K562 (cell line): Measurements from ENCODE around the gene TOMM40L. TPM values are rescaled to one million over a fixed set of nuclear protein-coding genes. Genes with fewer than 3 reads are reported as not detected.

Experiments used
- ATAC-seq: fragments of 200-7000 bp; cut with Tn5 transposase; 3 replicates; pipeline ENCODE4 v1.9.1; 2020; ENCODE audit warnings: moderate library complexity
- BruUV-seq: library from RNA; stranded (reverse); fragments of 400-500 nt; replicated peaks from 2 replicates; lab custom pipeline; 2021; lab: Mats Ljungman, UMichigan
- CTCF ChIA-PET: fragments of 300-600 bp; formaldehyde crosslinking; extraction: SDS; loops from one replicate; lab custom pipeline; 2021; ENCODE audit warnings: low intra/inter-chr PET ratio; lab: Yijun Ruan, JAX
- POLR2A ChIA-PET: fragments of 300-600, 350-650 bp; sonication (Branson Sonifier 250); formaldehyde crosslinking; extraction: SDS; loops from one replicate; lab custom pipeline; 2021; ENCODE audit warnings: antibody characterized with exemption, inconsistent platforms; lab: Yijun Ruan, JAX
- DNase-seq, 4 experiments: peaks; one replicate each; pipeline versions ENCODE4 v3.0.0 to v3.0.0-alpha.2; 2011 to 2018; ENCODE audit warnings: low spot score in 3 of 4, mixed read lengths in 3 of 4; ENCODE audit errors: extremely low read depth in 1 of 4
- FAIRE-seq: peaks from 2 replicates; lab custom pipeline; 2011; peaks lifted over from hg19 to GRCh38; lab: Jason Lieb, UNC
- H2AFZ ChIP-seq: 2 replicates; pipeline ENCODE4 v1.6.0; 2011; ENCODE audit warnings: low read depth, low read length, control low read depth, inconsistent platforms
- H3K27ac ChIP-seq: fragments of 200-600 bp; 3 replicates; pipeline ENCODE4 v1.8.0; 2011; ENCODE audit warnings: low read depth, mild to moderate bottlenecking, control low read depth, inconsistent platforms, low read length, moderate library complexity, mixed read lengths; ENCODE audit errors: extremely low read depth
- H3K27me3 ChIP-seq, 2 experiments: fragments of 300-600 bp in 1 of 2; 2 replicates in 1 of 2; 3 replicates in 1 of 2; pipeline versions ENCODE4 v1.6.0 to v1.8.0; 2011; ENCODE audit warnings: inconsistent platforms in 2 of 2, low read length in 2 of 2, mild to moderate bottlenecking in 1 of 2, mixed read lengths in 1 of 2, moderate library complexity in 1 of 2; ENCODE audit not compliant: control insufficient read depth in 2 of 2, insufficient read depth in 2 of 2
- H3K36me3 ChIP-seq: fragments of 300-600 bp; 3 replicates; pipeline ENCODE4 v1.8.0; 2011; ENCODE audit warnings: mild to moderate bottlenecking, low read length, inconsistent platforms; ENCODE audit not compliant: control insufficient read depth, insufficient read depth
- H3K4me1 ChIP-seq, 2 experiments: fragments of 200-600 bp in 1 of 2; replicated peaks in 1 of 2; 2 replicates in 1 of 2; 3 replicates in 1 of 2; pipeline versions ENCODE4 v1.5.1 to v1.8.0; 2011; ENCODE audit warnings: inconsistent platforms in 2 of 2, low read length in 2 of 2, mild to moderate bottlenecking in 1 of 2, mixed read lengths in 1 of 2, moderate library complexity in 1 of 2; ENCODE audit not compliant: control insufficient read depth in 2 of 2, insufficient read depth in 2 of 2
- H3K4me2 ChIP-seq: 2 replicates; pipeline ENCODE4 v1.6.1; 2011; ENCODE audit warnings: low read length, control low read depth, inconsistent platforms, mixed read lengths; ENCODE audit not compliant: insufficient read depth
- H3K4me3 ChIP-seq: fragments of 200-600 bp; sonication (generic), shearing (Covaris generic); 2 replicates; pipeline ENCODE4 v1.5.1; 2016; ENCODE audit warnings: control low read depth, inconsistent platforms
- H3K79me2 ChIP-seq: fragments of 200-600 bp; 3 replicates; pipeline ENCODE4 v1.8.0; 2011; ENCODE audit warnings: low read length, inconsistent platforms; ENCODE audit not compliant: control insufficient read depth, insufficient read depth
- H3K9ac ChIP-seq, 2 experiments: 2 replicates each; pipeline versions ENCODE4 v1.6.0 to v1.6.1; 2011; ENCODE audit warnings: low read depth in 2 of 2, low read length in 2 of 2, control low read depth in 1 of 2, inconsistent platforms in 1 of 2, mild to moderate bottlenecking in 1 of 2, mixed read lengths in 1 of 2; ENCODE audit not compliant: insufficient read depth in 1 of 2
- H3K9me1 ChIP-seq: one replicate; pipeline ENCODE4 v1.6.0; 2011; ENCODE audit warnings: inconsistent platforms, mild to moderate bottlenecking, low read length, moderate library complexity; ENCODE audit not compliant: control insufficient read depth, insufficient read depth
- H3K9me3 ChIP-seq: replicated peaks from 2 replicates; pipeline ENCODE4 v1.5.1; 2011; ENCODE audit warnings: low read depth, low read length, inconsistent platforms; ENCODE audit not compliant: control insufficient read depth, insufficient read depth
- H4K20me1 ChIP-seq: replicated peaks from 2 replicates; pipeline ENCODE4 v1.6.1; 2011; ENCODE audit warnings: low read length, inconsistent platforms, mixed read lengths; ENCODE audit not compliant: control insufficient read depth, insufficient read depth
- CEBPG ChIP-seq, 3 experiments: fragments of 200-800 bp in 1 of 3; sonication (Bioruptor generic) in 1 of 3; sonication (generic) in 1 of 3; formaldehyde crosslinking in 1 of 3; IDR thresholded peaks in 2 of 3; conservative IDR thresholded peaks in 1 of 3; 2 replicates each; pipeline versions ENCODE4 v1.6.1 to v1.8.0; 2016 to 2022; ENCODE audit warnings: missing compliant biosample characterization in 2 of 3, missing genetic modification characterization in 2 of 3, mild to moderate bottlenecking in 1 of 3, missing genetic modification reagents in 1 of 3
- CTBP1 ChIP-seq: fragments of 450-650 bp; IDR thresholded peaks from 2 replicates; pipeline ENCODE4 v1.6.1; 2016; ENCODE audit warnings: borderline replicate concordance
- FOS ChIP-seq: IDR thresholded peaks from 3 replicates; pipeline ENCODE4 v1.6.1; 2011; ENCODE audit not compliant: insufficient read length; ENCODE audit errors: extremely low read depth
- OTX1 ChIP-seq: fragments of 450-650 bp; formaldehyde crosslinking; IDR thresholded peaks from 2 replicates; pipeline ENCODE4 v1.4.0; 2022; ENCODE audit warnings: mild to moderate bottlenecking
- ZNF551 ChIP-seq: fragments of 250-450 bp; sonication (Bioruptor Pico); IDR thresholded peaks from 2 replicates; pipeline ENCODE4 v1.5.0; 2021; ENCODE audit warnings: mild to moderate bottlenecking, moderate library complexity
- WGBS: fragments of 100-300 bp; shearing (Covaris generic); methylation state at CpG from one replicate; pipeline ENCODE4 v1.1.6; 2016; ENCODE audit warnings: low coverage, mixed read lengths; ENCODE audit not compliant: insufficient coverage; ENCODE audit errors: missing lambda C conversion rate; 5-methylcytosine and 5-hydroxymethylcytosine counted together
- in situ Hi-C: fragments of 300-500 bp; cut with MboI; formaldehyde crosslinking; loops from 4 replicates; pipeline ENCODE4 v1.15.0; 2018; ENCODE audit warnings: inconsistent platforms, mixed read lengths
- intact Hi-C: fragments of 100-400 bp; cut with micrococcal nuclease; formaldehyde crosslinking; loops from 2 replicates; pipeline ENCODE4 v1.14.2; 2022
- polyA plus RNA-seq, 8 experiments: library from polyadenylated mRNA; depleted of rRNA in 4 of 8; stranded (reverse) in 5 of 8; unstranded in 3 of 8; fragments of >200 nt; fragmentation: Nextera tagmentation in 2 of 8; fragmentation: Illumina TruSeq in 1 of 8; extraction: Ambion mirVana in 2 of 8; extraction: Trizol in 1 of 8; gene quantifications; 2 replicates each; pipeline versions ENCODE4 v1.2.1 to v1.2.3, GENCODE V29; 2011 to 2014; ENCODE audit warnings: inconsistent platforms in 1 of 8, missing spikeins in 1 of 8
- total RNA-seq, 7 experiments: library from RNA; depleted of rRNA in 6 of 7; stranded (reverse); fragments of >200 nt in 6 of 7; fragmentation: Illumina TruSeq in 2 of 7; extraction: Trizol in 2 of 7; gene quantifications; 2 replicates each; pipeline versions ENCODE4 v1.2.1 to v1.2.3, GENCODE V29; 2011 to 2021; ENCODE audit warnings: low replicate concordance in 1 of 7
- TF ChIP-seq, protein P1 (sequence below), 2 experiments: fragments of 450-650 bp in 1 of 2; sonication (generic) in 1 of 2; formaldehyde crosslinking in 1 of 2; IDR thresholded peaks in 1 of 2; conservative IDR thresholded peaks in 1 of 2; 2 replicates each; pipeline versions ENCODE4 v1.6.1 to v1.8.1; 2016 to 2023; ENCODE audit warnings: mild to moderate bottlenecking in 2 of 2, moderate library complexity in 2 of 2, inconsistent platforms in 1 of 2, missing genetic modification reagents in 1 of 2

The TOMM40L gene
- total and polyA plus RNA-seq, 9 of the 15 experiments (the other 6 are each of a cell fraction or from before 2014, with no cell fraction given): 9.6 to 33.6 (median 25.2) TPM

DNA sequence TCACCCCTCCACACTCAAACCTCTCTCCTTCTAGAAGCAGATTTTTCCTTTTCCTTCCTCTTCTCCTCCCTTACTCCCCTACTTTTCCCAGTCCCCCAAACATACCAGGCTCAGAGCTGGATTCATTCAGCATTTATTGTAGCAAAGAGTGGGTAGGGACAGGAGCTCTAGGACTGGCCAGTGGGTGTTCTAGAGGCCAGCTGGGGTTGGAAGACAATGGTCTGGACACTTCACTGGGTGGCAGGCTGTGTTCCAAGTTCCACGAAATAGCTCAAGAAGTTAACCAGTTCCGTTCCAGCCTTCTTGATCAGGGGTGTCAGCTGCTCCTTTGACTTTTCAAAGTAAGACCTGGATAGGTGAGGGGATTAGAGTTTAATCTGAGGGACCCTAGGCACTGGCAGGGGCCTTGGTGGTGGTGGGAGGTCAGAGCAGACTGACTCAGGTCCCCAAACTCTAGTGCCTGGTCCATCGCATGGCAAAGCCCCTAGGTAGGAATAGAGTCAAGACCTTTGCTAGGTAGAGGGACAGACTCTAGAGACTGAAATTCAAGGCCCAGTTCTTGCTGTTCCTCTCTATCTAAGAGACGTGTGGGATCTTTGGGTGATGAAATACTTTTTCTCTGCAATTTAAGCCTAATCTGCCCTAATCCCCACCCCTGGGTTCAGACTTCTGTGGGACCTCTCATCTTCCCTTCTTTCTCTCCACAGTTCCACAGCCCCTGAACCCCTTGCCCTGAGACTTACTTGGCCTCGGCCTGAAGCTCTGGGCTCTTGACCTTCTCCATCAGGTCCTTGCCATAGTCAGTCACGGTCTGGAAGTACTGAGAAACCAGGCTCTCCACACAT, 3.5 kb upstream of the TOMM40L start:
- 47% methylated on average over 6 of the region's 6 CpGs for WGBS
- H3K9me1 ChIP-seq: no peaks in the 10 kb centered on the region
- no peak overlapping the region for H3K4me2 ChIP-seq
- no peak for TF ChIP-seq CEBPG (CRISPR knock-in tag; IDR thresholded peaks at IDR 0.05)
- 0 out of 4 replicates have a peak, but pooled peaks of 1 of the 2 experiments have one; percentile 31 for TF ChIP-seq CEBPG (tag; conservative IDR thresholded peaks at IDR 0.05 in 1 of 2, IDR thresholded peaks at IDR 0.05 in 1 of 2)
- TF ChIP-seq OTX1 (CRISPR knock-in tag): no peak
- no peak for TF ChIP-seq CTBP1
- TF ChIP-seq FOS: no peak
- TF ChIP-seq, protein P1, sequence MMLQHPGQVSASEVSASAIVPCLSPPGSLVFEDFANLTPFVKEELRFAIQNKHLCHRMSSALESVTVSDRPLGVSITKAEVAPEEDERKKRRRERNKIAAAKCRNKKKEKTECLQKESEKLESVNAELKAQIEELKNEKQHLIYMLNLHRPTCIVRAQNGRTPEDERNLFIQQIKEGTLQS (IDR thresholded peaks at IDR 0.05): 0 out of 2 replicates have a peak, but pooled peaks have one; percentile 24
- TF ChIP-seq, protein P1 (CRISPR knock-in tag; conservative IDR thresholded peaks at IDR 0.05): no peak
- no peak for TF ChIP-seq ZNF551
- no peak for FAIRE-seq
- ATAC-seq: no peak
- intact Hi-C loops (no loop called here), in situ Hi-C loops (no loop called here)
- peaks cover 15% of the 10 kb centered on the region for H3K79me2 ChIP-seq
- H4K20me1 ChIP-seq: no peaks in the 10 kb centered on the region
- CTCF ChIA-PET: interaction anchor here (0.6 kb wide), 1 partner anchor 520 kb away, joined by 3 read pairs; no protein-coding TSS in a partner anchor
- DNase-seq: no peak
- BruUV-seq: no TSS peak
- no peak overlapping the region for H3K27ac ChIP-seq
- POLR2A ChIA-PET: interaction anchor here (1.0 kb wide), 2 partner anchors 10 to 88 kb away, joined by 3 read pairs; no protein-coding TSS in a partner anchor
- H3K36me3 ChIP-seq: no peaks in the 10 kb centered on the region
- no peaks in the 10 kb centered on the region for H3K27me3 ChIP-seq
- no peak overlapping the region for H3K4me3 ChIP-seq
- 0 out of 2 replicates have a peak overlapping the region, but pooled peaks have one; percentile 25 for H2AFZ ChIP-seq
- H3K9ac ChIP-seq: no peak overlapping the region
- peaks cover 7 to 28% of the 10 kb centered on the region in 2 experiments; a peak in 4 of 5 replicates for H3K4me1 ChIP-seq
- H3K9me3 ChIP-seq: no peaks in the 10 kb centered on the region
